GM18858 (cell line): Measurements from ENCODE around the gene TMEM87B.
"Not testable (repeated sequence)": the region's sequence is repeated elsewhere in the genome, so short reads cannot be mapped to it uniquely, and the experiment has no call there.

Source experiments
- ATAC-seq: cut with Tn5 transposase; IDR thresholded peaks from one replicate; pipeline ENCODE4 v1.9.1; 2021; ENCODE audit not compliant: unreplicated experiment

The TMEM87B gene

GRCh38 chr2:112032689-112033465 is 22.2 kb upstream of the TMEM87B start:
- no peak for ATAC-seq

GRCh38 chr2:112033600-112033999 is 21.5 kb upstream of the TMEM87B start:
- ATAC-seq = no peak

DNA sequence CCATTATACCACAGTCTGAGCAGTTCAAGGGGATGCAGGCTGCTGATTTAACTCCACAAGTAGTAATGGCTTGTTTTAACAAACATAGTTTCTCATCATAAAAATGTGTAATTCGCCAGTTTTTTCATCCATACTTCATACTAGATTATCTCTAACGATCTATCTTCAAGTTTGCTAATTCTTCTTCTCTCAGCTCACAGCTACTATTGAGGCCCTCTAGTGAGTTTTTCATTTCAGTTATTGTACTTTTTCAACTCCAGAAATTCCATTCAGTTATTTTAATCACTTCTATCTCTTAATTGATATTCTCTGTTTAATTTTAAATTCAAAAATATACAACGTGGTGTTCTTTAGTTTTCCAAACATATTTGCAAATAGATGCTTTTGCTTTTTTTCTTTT is 20.1 kb upstream of the TMEM87B start:
- no peak for ATAC-seq

- ATAC-seq = no peak
Observed at GRCh38 chr2:112035786-112036185, 19.3 kb upstream of the TMEM87B start.

DNA sequence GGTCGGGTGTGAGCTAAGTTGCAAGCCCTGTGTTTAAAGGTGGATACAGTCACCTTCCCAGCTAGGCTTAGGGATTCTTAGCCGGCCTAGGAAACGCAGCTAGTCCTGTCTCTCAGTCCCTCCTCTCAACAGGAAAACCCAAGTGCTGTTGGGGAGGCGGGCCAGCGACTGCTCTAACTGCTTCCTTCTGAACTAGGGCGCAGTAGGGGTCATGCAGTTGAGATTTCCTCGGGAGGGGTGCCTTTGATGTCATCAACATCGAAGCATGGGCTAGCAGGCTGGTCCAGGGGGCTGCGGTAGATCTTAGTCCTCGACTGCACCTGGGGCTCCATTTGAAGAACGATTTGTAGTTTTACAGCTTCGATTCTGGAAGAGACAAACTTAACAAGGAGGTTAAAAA is 15.5 kb upstream of the TMEM87B start:
- ATAC-seq = not testable (repeated sequence)

DNA sequence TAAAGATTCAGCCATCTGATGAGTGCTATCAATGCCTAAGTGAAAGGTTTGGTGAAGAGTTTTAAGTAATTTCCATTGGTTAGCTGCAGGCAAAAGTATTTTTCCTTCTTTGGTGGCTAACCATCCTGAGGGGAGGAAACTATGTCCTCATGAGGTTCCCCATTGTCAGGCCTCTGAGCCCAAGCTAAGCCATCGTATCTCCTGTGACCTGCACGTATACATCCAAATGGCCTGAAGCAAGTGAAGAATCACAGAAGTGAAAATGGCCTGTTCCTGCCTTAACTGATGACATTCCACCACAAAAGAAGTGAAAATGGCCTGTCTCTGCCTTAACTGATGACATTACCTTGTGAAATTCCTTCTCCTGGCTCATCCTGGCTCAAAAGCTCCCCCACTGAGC is 15.0 kb upstream of the TMEM87B start:
- not testable (repeated sequence) for ATAC-seq

GRCh38 chr2:112041460-112041859 is 13.6 kb upstream of the TMEM87B start:
- ATAC-seq = not testable (repeated sequence)

DNA sequence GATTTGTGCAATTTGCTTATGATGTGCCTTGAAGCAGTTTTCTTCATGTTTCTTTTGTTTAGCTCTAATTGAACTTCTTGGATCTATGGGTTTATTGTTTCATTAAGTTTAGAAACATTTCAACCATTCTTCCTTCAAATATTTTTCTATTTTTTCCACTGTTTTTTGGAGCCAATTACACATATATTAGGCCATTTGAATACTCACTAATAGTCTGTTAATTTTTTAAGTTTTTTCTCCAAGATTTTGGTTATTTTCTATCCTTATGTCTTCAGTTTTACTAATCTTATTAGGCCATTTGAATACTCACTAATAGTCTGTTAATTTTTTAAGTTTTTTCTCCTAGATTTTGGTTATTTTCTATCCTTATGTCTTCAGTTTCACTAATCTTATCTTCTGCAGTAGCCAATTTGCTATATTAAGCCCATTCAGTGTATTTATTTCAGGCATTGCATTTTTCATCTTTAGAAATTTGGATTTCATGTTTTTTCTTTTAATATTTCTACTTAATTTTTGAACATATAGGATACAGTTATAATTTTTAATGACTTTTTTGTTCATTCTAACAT is 9.5 kb upstream of the TMEM87B start:
- ATAC-seq = no peak

GRCh38 chr2:112046231-112046630 is 8.8 kb upstream of the TMEM87B start:
- no peak for ATAC-seq

DNA sequence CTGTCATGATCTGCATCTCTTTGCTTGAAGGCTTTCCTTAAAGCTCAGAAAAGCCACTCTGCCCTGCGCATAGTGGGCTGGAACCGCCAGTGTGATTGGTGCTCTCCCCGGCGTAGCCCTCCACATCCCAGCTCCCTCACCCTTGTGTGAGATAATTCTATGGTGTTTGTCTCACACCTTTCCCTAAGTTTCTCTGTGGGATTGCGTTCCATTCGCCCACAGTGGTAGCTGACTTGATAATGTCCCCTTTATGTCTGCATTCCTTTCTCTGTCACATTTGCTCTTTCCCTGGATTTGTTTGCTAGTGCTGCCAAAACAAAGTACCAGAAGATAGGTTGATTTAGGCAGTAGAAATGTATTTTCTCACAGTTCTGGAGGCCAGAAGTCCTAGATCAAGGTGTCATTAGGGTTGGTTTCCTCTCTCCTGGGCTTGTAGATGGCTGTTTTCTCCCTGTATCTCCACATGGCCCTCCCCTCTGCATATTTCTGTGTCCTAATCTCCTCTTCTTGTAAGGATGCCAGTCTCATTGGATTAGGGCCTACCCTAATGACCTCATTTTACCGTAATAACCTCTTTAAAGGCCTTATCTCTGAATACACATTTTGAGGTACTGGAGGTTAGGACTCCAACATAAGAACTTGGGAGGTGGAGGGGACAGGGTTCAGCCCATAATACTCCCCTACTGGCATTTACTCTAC is 7.4 kb upstream of the TMEM87B start:
- ATAC-seq = no peak

- ATAC-seq = no peak
Observed at GRCh38 chr2:112048236-112048592, 6.9 kb upstream of the TMEM87B start.

GRCh38 chr2:112048887-112049286 is 6.2 kb upstream of the TMEM87B start:
- ATAC-seq = no peak

GRCh38 chr2:112050316-112050715 is 4.8 kb upstream of the TMEM87B start:
- ATAC-seq = no peak

- ATAC-seq = peak; percentile 46
Observed at GRCh38 chr2:112053917-112054846, 887 bp upstream of the TMEM87B start.

GRCh38 chr2:112055730-112056625 is 909 bp downstream of the TMEM87B start:
- ATAC-seq = no peak

- ATAC-seq = no peak
Observed at GRCh38 chr2:112056626-112056987, 1.5 kb downstream of the TMEM87B start.

DNA sequence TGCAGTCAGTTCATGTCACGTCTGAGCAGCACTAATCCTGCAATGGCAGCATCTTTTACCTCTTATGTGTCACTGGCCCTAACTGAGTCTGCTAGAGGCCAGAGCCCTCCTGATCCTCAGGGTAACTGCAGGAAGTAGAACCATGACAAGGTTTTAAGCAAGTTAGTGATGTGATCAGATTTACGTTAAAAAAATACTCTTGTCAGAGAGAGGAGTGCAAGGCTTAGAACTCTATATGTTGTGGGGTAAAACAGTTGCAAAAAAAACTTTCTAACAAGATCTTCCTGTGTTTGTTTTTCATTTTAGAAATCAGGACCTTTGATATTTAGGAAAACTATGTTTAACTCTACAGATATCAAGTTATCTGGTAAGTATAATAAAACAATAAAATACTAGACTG is 4.6 kb downstream of the TMEM87B start:
- no peak for ATAC-seq

GRCh38 chr2:112061299-112061698 is 6.2 kb downstream of the TMEM87B start:
- ATAC-seq = no peak

GRCh38 chr2:112061840-112062239 is 6.8 kb downstream of the TMEM87B start:
- ATAC-seq = no peak

GRCh38 chr2:112062894-112063293 is 7.8 kb downstream of the TMEM87B start:
- ATAC-seq = no peak
